GM23248 (cell line): ENCODE results near the gene YWHAQ. TPM values are rescaled to one million over a fixed set of nuclear protein-coding genes. Genes with fewer than 3 reads are reported as not detected.

Experiments
- DNase-seq: peaks from one replicate; pipeline ENCODE4 v3.0.0-alpha.2; 2015
- H2AFZ ChIP-seq: fragments of 200-600 bp; sonication (generic); 2 replicates; pipeline ENCODE4 v1.6.1; 2016; ENCODE audit warnings: antibody characterized with exemption
- H3F3A ChIP-seq: fragments of 200-600 bp; sonication (generic); 2 replicates; pipeline ENCODE4 v1.6.1; 2016; ENCODE audit warnings: mild to moderate bottlenecking, antibody characterized with exemption, mixed run types; ENCODE audit not compliant: insufficient read depth
- H3K27ac ChIP-seq: fragments of 200-600 bp; sonication (generic); 2 replicates; pipeline ENCODE4 v1.5.1; 2016; ENCODE audit warnings: mild to moderate bottlenecking
- H3K27me3 ChIP-seq: fragments of 200-600 bp; sonication (generic); replicated peaks from 2 replicates; pipeline ENCODE4 v1.6.1; 2016; ENCODE audit warnings: mild to moderate bottlenecking; ENCODE audit not compliant: insufficient read depth
- H3K36me3 ChIP-seq: fragments of 200-600 bp; sonication (generic); 2 replicates; pipeline ENCODE4 v1.6.1; 2016; ENCODE audit warnings: low read depth, mild to moderate bottlenecking
- H3K4me1 ChIP-seq: fragments of 200-600 bp; sonication (generic); 2 replicates; pipeline ENCODE4 v1.6.1; 2016; ENCODE audit warnings: mild to moderate bottlenecking; ENCODE audit not compliant: insufficient read depth
- H3K4me2 ChIP-seq: fragments of 200-600 bp; sonication (generic); one replicate; pipeline ENCODE4 v1.6.1; 2016; ENCODE audit warnings: mild to moderate bottlenecking; ENCODE audit not compliant: unreplicated experiment
- H3K4me3 ChIP-seq: fragments of 200-600 bp; sonication (generic); 2 replicates; pipeline ENCODE4 v1.5.1; 2016; ENCODE audit warnings: mild to moderate bottlenecking
- H3K79me2 ChIP-seq: fragments of 200-600 bp; sonication (generic); 2 replicates; pipeline ENCODE4 v1.6.1; 2016; ENCODE audit warnings: mild to moderate bottlenecking; ENCODE audit not compliant: insufficient read depth
- H3K9ac ChIP-seq: fragments of 200-600 bp; sonication (generic); 2 replicates; pipeline ENCODE4 v1.6.1; 2016; ENCODE audit warnings: mild to moderate bottlenecking
- H3K9me2 ChIP-seq: fragments of 200-600 bp; sonication (generic); 2 replicates; pipeline ENCODE4 v1.6.1; 2016; ENCODE audit warnings: mixed run types, mild to moderate bottlenecking, moderate library complexity; ENCODE audit not compliant: insufficient read depth
- H3K9me3 ChIP-seq: fragments of 200-600 bp; sonication (generic); one replicate; pipeline ENCODE4 v1.6.1; 2017; ENCODE audit warnings: low read depth
- H4K20me1 ChIP-seq: fragments of 200-600 bp; sonication (generic); 2 replicates; pipeline ENCODE4 v1.6.0; 2016; ENCODE audit not compliant: insufficient read depth
- EZH2 ChIP-seq: fragments of 200-600 bp; sonication (generic); IDR thresholded peaks from 2 replicates; pipeline ENCODE4 v1.6.1; 2018; ENCODE audit warnings: antibody characterized with exemption, mild to moderate bottlenecking; ENCODE audit not compliant: insufficient read depth, poor library complexity, severe bottlenecking
- EZH2phosphoT487 ChIP-seq: fragments of 200-600 bp; sonication (generic); IDR thresholded peaks from 2 replicates; pipeline ENCODE4 v1.6.1; 2018; ENCODE audit warnings: antibody characterized with exemption, moderate library complexity, mild to moderate bottlenecking, low read depth; ENCODE audit not compliant: insufficient read depth
- WGBS, 2 experiments: methylation state at CpG; one replicate each; pipeline ENCODE4 v1.1.6; 2015 to 2017; ENCODE audit warnings: low lambda C conversion rate in 2 of 2, low coverage in 1 of 2; ENCODE audit errors: missing lambda C conversion rate in 2 of 2; 5-methylcytosine and 5-hydroxymethylcytosine counted together
- in situ Hi-C: fragments of 300-500 bp; cut with MboI; formaldehyde crosslinking; loops from 2 replicates; pipeline ENCODE4 v1.15.0; 2020
- polyA plus RNA-seq: library from polyadenylated mRNA; unstranded; fragments of >200 nt; fragmentation: Nextera tagmentation; extraction: Ambion mirVana; gene quantifications from 2 replicates; pipeline ENCODE4 v1.2.1, GENCODE V29; 2016
- total RNA-seq: library from RNA; depleted of rRNA; stranded (reverse); fragments of >200 nt; shearing (Covaris generic); gene quantifications from 2 replicates; pipeline ENCODE4 v1.2.3, GENCODE V29; 2014

The YWHAQ gene
- total and polyA plus RNA-seq, 2 experiments from 2014 or later, result 400 to 694 TPM

DNA sequence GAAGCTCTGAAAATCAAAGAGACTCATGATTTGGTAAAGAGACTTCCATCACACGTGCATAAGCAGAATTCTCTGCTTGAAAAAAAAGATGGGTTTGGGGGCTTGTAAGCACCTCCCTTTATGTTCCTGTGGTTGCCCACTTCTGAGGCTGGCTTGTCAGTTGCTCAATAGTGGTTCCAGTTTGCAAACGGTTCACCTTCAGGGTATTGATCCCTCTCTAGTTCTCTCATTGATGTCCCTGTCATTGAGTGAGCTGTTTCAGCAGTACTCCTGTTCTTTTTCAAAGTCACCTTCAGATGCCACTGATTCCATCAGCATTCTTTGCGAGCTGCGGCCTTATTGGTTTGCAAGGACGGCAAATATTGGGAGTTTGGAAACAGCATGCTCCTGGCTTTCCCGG, 17.1 kb upstream of the YWHAQ start:
- H3K36me3 ChIP-seq, result no peaks in the 10 kb centered on the region
- DNase-seq, result no peak
- no peak overlapping the region for H3K4me3 ChIP-seq
- no peaks in the 10 kb centered on the region for H4K20me1 ChIP-seq
- in situ Hi-C loops, result no loop called here
- no peak overlapping the region for H2AFZ ChIP-seq
- H3K9me3 ChIP-seq, result no peaks in the 10 kb centered on the region
- no peak overlapping the region for H3K4me2 ChIP-seq
- no peaks in the 10 kb centered on the region for H3K27me3 ChIP-seq
- H3K79me2 ChIP-seq, result no peaks in the 10 kb centered on the region
- H3K27ac ChIP-seq, result no peak overlapping the region
- H3K4me1 ChIP-seq, result no peaks in the 10 kb centered on the region
- no peak for TF ChIP-seq EZH2
- TF ChIP-seq EZH2phosphoT487, result no peak
- 53 to 56% methylated on average over 6 of the region's 6 CpGs for WGBS, 2 experiments
- H3K9ac ChIP-seq, result no peak overlapping the region
- H3F3A ChIP-seq, result no peaks in the 10 kb centered on the region
- H3K9me2 ChIP-seq, result no peaks in the 10 kb centered on the region

DNA sequence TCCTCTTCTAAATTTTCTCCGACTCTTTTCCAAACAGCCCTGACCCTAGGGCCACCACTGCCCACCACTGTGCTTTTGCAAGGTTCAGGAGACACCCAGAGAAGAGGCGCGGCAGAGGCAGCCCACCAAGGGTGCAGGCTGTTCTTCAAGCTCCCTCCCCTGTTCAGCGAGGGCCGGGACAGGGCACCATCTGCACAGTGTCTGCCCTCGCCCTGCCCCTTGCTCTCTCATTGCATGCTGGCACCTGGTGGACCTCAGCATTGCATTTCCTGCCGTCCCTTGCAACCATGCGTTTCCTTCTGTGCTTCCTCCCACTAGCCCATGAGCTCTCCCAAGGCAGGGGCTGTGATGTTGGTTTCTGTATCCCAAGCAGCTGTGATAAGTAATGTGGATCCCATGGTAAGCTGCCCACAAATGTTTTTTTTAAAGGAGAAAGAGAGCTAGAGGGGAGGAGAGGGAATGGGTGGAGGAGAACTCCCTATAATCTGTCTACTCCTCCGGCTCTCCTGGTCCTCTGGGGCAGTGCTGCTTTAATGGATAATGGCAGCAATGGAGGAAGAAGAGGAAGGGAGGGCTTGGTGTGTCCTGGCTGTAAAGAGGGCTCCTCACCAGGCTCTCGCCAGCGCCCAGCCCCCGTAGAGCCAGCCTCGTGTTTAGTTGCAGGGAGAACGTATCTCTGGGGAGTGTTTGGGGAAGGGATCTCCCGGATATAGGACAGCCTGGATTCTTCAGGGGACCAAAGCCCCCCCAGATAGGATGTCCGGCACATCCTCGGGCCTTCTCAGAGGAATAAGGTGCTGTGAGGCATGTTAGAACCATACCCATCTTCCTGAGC, 15.6 kb upstream of the YWHAQ start:
- Histone ChIP-seq H3K4me3 (no peak overlapping the region), H2AFZ (no peak overlapping the region), H3K4me1 (no peaks in the 10 kb centered on the region), H4K20me1 (no peaks in the 10 kb centered on the region), H3K27me3 (no peaks in the 10 kb centered on the region), H3K79me2 (no peaks in the 10 kb centered on the region), H3K9me3 (no peaks in the 10 kb centered on the region), H3F3A (no peaks in the 10 kb centered on the region), H3K36me3 (no peaks in the 10 kb centered on the region), H3K4me2 (no peak overlapping the region), H3K9me2 (no peaks in the 10 kb centered on the region), H3K27ac (no peak overlapping the region), H3K9ac (no peak overlapping the region)
- TF ChIP-seq EZH2 (no peak), EZH2phosphoT487 (no peak)
- 83 to 86% methylated on average over 17 of the region's 17 CpGs for WGBS, 2 experiments
- in situ Hi-C loops, result no loop called here
- no peak for DNase-seq

DNA sequence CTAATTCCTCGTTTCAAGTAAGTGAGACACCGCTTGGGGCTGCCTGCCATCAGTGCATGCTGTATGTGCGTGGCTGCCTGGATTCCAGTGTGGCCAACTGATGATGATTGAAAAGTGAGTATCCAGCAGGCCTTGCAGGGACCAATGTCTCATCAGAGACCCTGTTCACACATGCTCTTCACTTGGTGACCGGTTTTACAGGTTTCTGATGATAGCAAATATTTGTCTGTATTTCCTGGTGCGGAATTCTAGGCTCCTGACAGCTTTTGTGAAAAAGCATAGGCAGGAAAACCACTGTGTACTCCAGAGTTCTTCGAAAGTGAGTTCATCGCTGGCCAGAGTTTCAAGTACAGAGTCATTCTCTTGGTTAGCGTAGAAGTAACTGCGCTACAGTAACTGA, 13.8 kb upstream of the YWHAQ start:
- Histone ChIP-seq H3K79me2 (no peaks in the 10 kb centered on the region), H3K9me2 (no peaks in the 10 kb centered on the region), H3K27ac (no peak overlapping the region), H4K20me1 (no peaks in the 10 kb centered on the region), H3K9ac (no peak overlapping the region), H3K9me3 (no peaks in the 10 kb centered on the region), H3K4me3 (no peak overlapping the region), H3K4me1 (peaks cover under 1% of the 10 kb centered on the region; the same call in 1 of the 2 replicates), H2AFZ (no peak overlapping the region), H3F3A (peaks cover 6% of the 10 kb centered on the region; the same call in 1 of the 2 replicates), H3K36me3 (no peaks in the 10 kb centered on the region), H3K27me3 (no peaks in the 10 kb centered on the region), H3K4me2 (no peak overlapping the region)
- in situ Hi-C loops, result no loop called here
- no peak for DNase-seq
- TF ChIP-seq EZH2phosphoT487 (no peak), EZH2 (no peak)
- WGBS, 2 experiments, result 96 to 98% methylated on average over 9 of the region's 9 CpGs

DNA sequence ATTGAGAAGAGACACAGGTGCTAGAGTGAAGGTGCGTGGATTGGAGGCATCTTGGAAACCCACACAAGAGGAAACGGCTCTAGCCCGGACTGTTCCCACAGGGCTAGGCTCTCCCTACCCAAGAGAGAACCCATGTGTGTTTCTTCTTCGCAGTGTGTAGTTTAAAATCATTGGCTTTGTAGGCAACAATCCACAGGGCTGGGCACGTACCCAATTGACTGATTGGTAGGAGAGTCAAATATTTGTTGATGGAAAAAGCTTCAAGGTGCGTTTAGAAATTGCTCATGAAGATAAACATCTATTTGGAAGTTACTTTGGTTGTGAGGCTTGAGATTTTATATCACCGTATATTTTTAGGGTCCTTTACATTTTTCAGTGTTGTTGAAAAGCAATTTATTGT, 13.2 kb upstream of the YWHAQ start:
- 91 to 92% methylated on average over 7 of the region's 7 CpGs for WGBS, 2 experiments
- H3F3A ChIP-seq, result peaks cover 12% of the 10 kb centered on the region
- H3K4me1 ChIP-seq, result peaks cover 6% of the 10 kb centered on the region
- no peaks in the 10 kb centered on the region for H3K9me2 ChIP-seq
- DNase-seq, result no peak
- H2AFZ ChIP-seq, result no peak overlapping the region
- no peaks in the 10 kb centered on the region for H3K79me2 ChIP-seq
- in situ Hi-C loops, result no loop called here
- H4K20me1 ChIP-seq, result no peaks in the 10 kb centered on the region
- no peak overlapping the region for H3K27ac ChIP-seq
- no peaks in the 10 kb centered on the region for H3K36me3 ChIP-seq
- H3K9ac ChIP-seq, result no peak overlapping the region
- H3K4me3 ChIP-seq, result no peak overlapping the region
- no peaks in the 10 kb centered on the region for H3K27me3 ChIP-seq
- H3K4me2 ChIP-seq, result no peak overlapping the region
- TF ChIP-seq EZH2 (no peak), EZH2phosphoT487 (no peak)
- no peaks in the 10 kb centered on the region for H3K9me3 ChIP-seq
